ENCODE measurements around the gene DIP2C.
"Not testable (repeated sequence)": the region's sequence is repeated elsewhere in the genome, so short reads cannot be mapped to it uniquely, and the experiment has no call there.

DIP2C gene

GRCh38 chr10:436013-436697 lies 253.3 kb downstream of the DIP2C start:
- no peak overlapping the region for H3K27ac ChIP-seq (ENCODE audit: low read length)
- no peaks in the 10 kb centered on the region for H3K4me1 ChIP-seq (ENCODE audit: insufficient read depth, low read length)
- H3K9me3 ChIP-seq (ENCODE audit: insufficient read depth, low read depth, low read length), result peaks cover 5% of the 10 kb centered on the region; the same call in 1 of the 2 replicates
- no peak overlapping the region for H3K4me3 ChIP-seq (ENCODE audit: low read length)
- H3K27me3 ChIP-seq (ENCODE audit: insufficient read depth, low read length), result no peaks in the 10 kb centered on the region
- no peaks in the 10 kb centered on the region for H3K36me3 ChIP-seq (ENCODE audit: insufficient read depth, low read depth, low read length)
- H3K9ac ChIP-seq (ENCODE audit: low read depth, low read length), result no peak overlapping the region

GRCh38 chr10:435397-435796 lies 254.1 kb downstream of the DIP2C start:
- H3K4me3 ChIP-seq (ENCODE audit: low read length), result no peak overlapping the region
- H3K27me3 ChIP-seq (ENCODE audit: insufficient read depth, low read length), result no peaks in the 10 kb centered on the region
- peaks cover 5% of the 10 kb centered on the region; the same call in 1 of the 2 replicates for H3K9me3 ChIP-seq (ENCODE audit: insufficient read depth, low read depth, low read length)
- no peaks in the 10 kb centered on the region for H3K36me3 ChIP-seq (ENCODE audit: insufficient read depth, low read depth, low read length)
- no peak overlapping the region for H3K9ac ChIP-seq (ENCODE audit: low read depth, low read length)
- H3K4me1 ChIP-seq (ENCODE audit: insufficient read depth, low read length), result no peaks in the 10 kb centered on the region
- no peak overlapping the region for H3K27ac ChIP-seq (ENCODE audit: low read length)

GRCh38 chr10:429696-430095 lies 259.8 kb downstream of the DIP2C start:
- no peaks in the 10 kb centered on the region for H3K36me3 ChIP-seq (ENCODE audit: insufficient read depth, low read depth, low read length)
- no peak overlapping the region for H3K4me3 ChIP-seq (ENCODE audit: low read length)
- H3K27me3 ChIP-seq (ENCODE audit: insufficient read depth, low read length), result no peaks in the 10 kb centered on the region
- H3K4me1 ChIP-seq (ENCODE audit: insufficient read depth, low read length), result no peaks in the 10 kb centered on the region
- no peak overlapping the region for H3K27ac ChIP-seq (ENCODE audit: low read length)
- no peak overlapping the region for H3K9ac ChIP-seq (ENCODE audit: low read depth, low read length)
- H3K9me3 ChIP-seq (ENCODE audit: insufficient read depth, low read depth, low read length), result peaks cover 5% of the 10 kb centered on the region; the same call in 1 of the 2 replicates

- H3K9ac ChIP-seq (ENCODE audit: low read depth, low read length), result no peak overlapping the region
Observed at GRCh38 chr10:427761-428519, 261.5 kb downstream of the DIP2C start.

GRCh38 chr10:425365-425764 lies 264.1 kb downstream of the DIP2C start:
- not testable (repeated sequence) for H3K9ac ChIP-seq (ENCODE audit: low read depth, low read length); H3K27ac ChIP-seq (ENCODE audit: low read length); H3K4me1 ChIP-seq (ENCODE audit: insufficient read depth, low read length); H3K36me3 ChIP-seq (ENCODE audit: insufficient read depth, low read depth, low read length); H3K27me3 ChIP-seq (ENCODE audit: insufficient read depth, low read length); H3K4me3 ChIP-seq (ENCODE audit: low read length); H3K9me3 ChIP-seq (ENCODE audit: insufficient read depth, low read depth, low read length)

More at GRCh38 chr10:427761-428519, 261.5 kb downstream of the DIP2C start:
- Histone ChIP-seq H3K27ac (ENCODE audit: low read length) (no peak overlapping the region), H3K27me3 (ENCODE audit: insufficient read depth, low read length) (no peaks in the 10 kb centered on the region), H3K4me1 (ENCODE audit: insufficient read depth, low read length) (no peaks in the 10 kb centered on the region), H3K4me3 (ENCODE audit: low read length) (no peak overlapping the region), H3K36me3 (ENCODE audit: insufficient read depth, low read depth, low read length) (no peaks in the 10 kb centered on the region), H3K9me3 (ENCODE audit: insufficient read depth, low read depth, low read length) (peaks cover 5% of the 10 kb centered on the region; the same call in 1 of the 2 replicates)

GRCh38 chr10:424724-425123 lies 264.7 kb downstream of the DIP2C start:
- H3K4me3 ChIP-seq (ENCODE audit: low read length); H3K4me1 ChIP-seq (ENCODE audit: insufficient read depth, low read length); H3K27ac ChIP-seq (ENCODE audit: low read length); H3K9me3 ChIP-seq (ENCODE audit: insufficient read depth, low read depth, low read length); H3K27me3 ChIP-seq (ENCODE audit: insufficient read depth, low read length); H3K9ac ChIP-seq (ENCODE audit: low read depth, low read length); H3K36me3 ChIP-seq (ENCODE audit: insufficient read depth, low read depth, low read length): not testable (repeated sequence)

- Histone ChIP-seq H3K4me3 (ENCODE audit: low read length) (no peak overlapping the region), H3K4me1 (ENCODE audit: insufficient read depth, low read length) (no peaks in the 10 kb centered on the region), H3K27me3 (ENCODE audit: insufficient read depth, low read length) (no peaks in the 10 kb centered on the region), H3K36me3 (ENCODE audit: insufficient read depth, low read depth, low read length) (no peaks in the 10 kb centered on the region; the same call in 1 of the 2 replicates), H3K27ac (ENCODE audit: low read length) (no peak overlapping the region), H3K9ac (ENCODE audit: low read depth, low read length) (no peak overlapping the region), H3K9me3 (ENCODE audit: insufficient read depth, low read depth, low read length) (no peaks in the 10 kb centered on the region)
Observed at GRCh38 chr10:423178-423577, 266.3 kb downstream of the DIP2C start.

- Histone ChIP-seq H3K9me3 (ENCODE audit: insufficient read depth, low read depth, low read length) (no peaks in the 10 kb centered on the region), H3K9ac (ENCODE audit: low read depth, low read length) (no peak overlapping the region), H3K27ac (ENCODE audit: low read length) (no peak overlapping the region), H3K27me3 (ENCODE audit: insufficient read depth, low read length) (no peaks in the 10 kb centered on the region), H3K4me3 (ENCODE audit: low read length) (no peak overlapping the region), H3K4me1 (ENCODE audit: insufficient read depth, low read length) (no peaks in the 10 kb centered on the region), H3K36me3 (ENCODE audit: insufficient read depth, low read depth, low read length) (no peaks in the 10 kb centered on the region; the same call in 1 of the 2 replicates)
Observed at GRCh38 chr10:422675-423074, 266.8 kb downstream of the DIP2C start.

- Histone ChIP-seq H3K27me3 (ENCODE audit: insufficient read depth, low read length) (no peaks in the 10 kb centered on the region), H3K4me3 (ENCODE audit: low read length) (no peak overlapping the region), H3K27ac (ENCODE audit: low read length) (no peak overlapping the region), H3K36me3 (ENCODE audit: insufficient read depth, low read depth, low read length) (no peaks in the 10 kb centered on the region; the same call in 1 of the 2 replicates), H3K4me1 (ENCODE audit: insufficient read depth, low read length) (no peaks in the 10 kb centered on the region), H3K9me3 (ENCODE audit: insufficient read depth, low read depth, low read length) (no peaks in the 10 kb centered on the region), H3K9ac (ENCODE audit: low read depth, low read length) (no peak overlapping the region)
Observed at GRCh38 chr10:422241-422640, 267.2 kb downstream of the DIP2C start.

- H3K9ac ChIP-seq (ENCODE audit: low read depth, low read length), result no peak overlapping the region
- no peaks in the 10 kb centered on the region for H3K9me3 ChIP-seq (ENCODE audit: insufficient read depth, low read depth, low read length)
- H3K4me1 ChIP-seq (ENCODE audit: insufficient read depth, low read length), result no peaks in the 10 kb centered on the region
- no peaks in the 10 kb centered on the region; the same call in 1 of the 2 replicates for H3K36me3 ChIP-seq (ENCODE audit: insufficient read depth, low read depth, low read length)
- H3K27me3 ChIP-seq (ENCODE audit: insufficient read depth, low read length), result no peaks in the 10 kb centered on the region
- H3K4me3 ChIP-seq (ENCODE audit: low read length), result no peak overlapping the region
- no peak overlapping the region for H3K27ac ChIP-seq (ENCODE audit: low read length)
Observed at GRCh38 chr10:421170-421569, 268.3 kb downstream of the DIP2C start.

GRCh38 chr10:420154-421121 lies 269.0 kb downstream of the DIP2C start:
- Histone ChIP-seq H3K9me3 (ENCODE audit: insufficient read depth, low read depth, low read length) (no peaks in the 10 kb centered on the region), H3K27ac (ENCODE audit: low read length) (no peak overlapping the region), H3K4me1 (ENCODE audit: insufficient read depth, low read length) (no peaks in the 10 kb centered on the region), H3K27me3 (ENCODE audit: insufficient read depth, low read length) (no peaks in the 10 kb centered on the region), H3K9ac (ENCODE audit: low read depth, low read length) (no peak overlapping the region), H3K4me3 (ENCODE audit: low read length) (no peak overlapping the region), H3K36me3 (ENCODE audit: insufficient read depth, low read depth, low read length) (no peaks in the 10 kb centered on the region; the same call in 1 of the 2 replicates)

All from iPS-20b (cell line).